Adrenal gland (tissue), 5 donors: Measurements from ENCODE around the gene TMEM245.

Source experiments
- POLR2A ChIP-seq, 2 donors: fragments of 450-650 bp; IDR thresholded peaks; one replicate each; pipeline ENCODE4 v1.6.1; 2017; ENCODE audit warnings: antibody characterized with exemption in 2 of 2, mild to moderate bottlenecking in 2 of 2, moderate library complexity in 1 of 2
- TF ChIP-seq, protein P1 (sequence below), 6 experiments: fragments of 450-650 bp in 4 of 6; fragments of 200-600 bp in 2 of 6; sonication (generic) in 1 of 6; IDR thresholded peaks; 1 replicate in 5 of 6; 2 replicates in 1 of 6; pipeline versions ENCODE4 v1.5.1 to v1.8.0; 2016 to 2021; ENCODE audit warnings: antibody characterized with exemption in 6 of 6, mild to moderate bottlenecking in 2 of 6, moderate library complexity in 1 of 6
- donor health status: DM: no; HTN: no; CAD: no.

DNA sequence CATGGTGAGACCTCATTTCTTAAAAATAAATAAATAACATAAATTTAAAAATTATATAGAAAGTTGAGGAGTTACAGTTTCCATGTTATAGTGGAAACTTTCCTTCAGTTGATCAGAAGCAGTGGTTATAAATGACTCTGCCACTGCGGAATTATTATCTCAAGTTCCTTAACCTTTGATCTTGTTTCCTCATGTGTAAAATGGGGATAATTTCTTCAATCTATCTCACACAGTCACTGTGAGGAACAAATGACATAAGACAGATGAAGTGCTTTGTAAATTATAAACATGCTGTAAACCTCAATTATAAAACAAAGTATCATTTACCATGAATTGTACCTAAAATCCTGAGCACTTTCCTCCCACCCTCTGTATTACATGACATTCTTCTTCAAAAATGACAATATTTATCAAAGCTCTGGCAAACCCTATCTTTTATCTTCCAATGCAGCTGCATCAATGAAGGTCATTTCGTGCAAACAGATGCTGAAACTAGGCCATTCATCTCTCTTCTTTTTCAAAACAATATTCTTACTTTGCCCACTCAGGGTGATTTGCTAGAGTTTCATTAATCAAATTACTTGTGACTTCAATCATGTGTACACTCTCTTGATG is 46.8 kb downstream of the TMEM245 start:
- TF ChIP-seq, protein P1, sequence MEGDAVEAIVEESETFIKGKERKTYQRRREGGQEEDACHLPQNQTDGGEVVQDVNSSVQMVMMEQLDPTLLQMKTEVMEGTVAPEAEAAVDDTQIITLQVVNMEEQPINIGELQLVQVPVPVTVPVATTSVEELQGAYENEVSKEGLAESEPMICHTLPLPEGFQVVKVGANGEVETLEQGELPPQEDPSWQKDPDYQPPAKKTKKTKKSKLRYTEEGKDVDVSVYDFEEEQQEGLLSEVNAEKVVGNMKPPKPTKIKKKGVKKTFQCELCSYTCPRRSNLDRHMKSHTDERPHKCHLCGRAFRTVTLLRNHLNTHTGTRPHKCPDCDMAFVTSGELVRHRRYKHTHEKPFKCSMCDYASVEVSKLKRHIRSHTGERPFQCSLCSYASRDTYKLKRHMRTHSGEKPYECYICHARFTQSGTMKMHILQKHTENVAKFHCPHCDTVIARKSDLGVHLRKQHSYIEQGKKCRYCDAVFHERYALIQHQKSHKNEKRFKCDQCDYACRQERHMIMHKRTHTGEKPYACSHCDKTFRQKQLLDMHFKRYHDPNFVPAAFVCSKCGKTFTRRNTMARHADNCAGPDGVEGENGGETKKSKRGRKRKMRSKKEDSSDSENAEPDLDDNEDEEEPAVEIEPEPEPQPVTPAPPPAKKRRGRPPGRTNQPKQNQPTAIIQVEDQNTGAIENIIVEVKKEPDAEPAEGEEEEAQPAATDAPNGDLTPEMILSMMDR (IDR thresholded peaks at IDR 0.05): no peak
- TF ChIP-seq POLR2A (IDR thresholded peaks at IDR 0.05): no peak
